Measurements from ENCODE around the gene CPNE4. TPM values are rescaled to one million over a fixed set of nuclear protein-coding genes. Genes with fewer than 3 reads are reported as not detected.

The CPNE4 gene
- total RNA-seq, 2 donors from 2014 or later: 0.16 TPM; not detected in 1

- intact Hi-C loops (cut with DNase I): no loop called here
Measured at GRCh38 chr3:131692356-131692755, 342.5 kb downstream of the CPNE4 start.

GRCh38 chr3:131690800-131691199, 344.0 kb downstream of the CPNE4 start:
- intact Hi-C loops (cut with DNase I): no loop called here
- no peak for DNase-seq
- Histone ChIP-seq H3K27me3 (no peaks in the 10 kb centered on the region), H3K9me3 (no peaks in the 10 kb centered on the region), H3K9ac (ENCODE audit: low read depth in 2 of 2, low read length in 2 of 2) (no peak overlapping the region), H3K27ac (no peak overlapping the region), H3K4me3 (no peak overlapping the region), H3K4me1 (no peaks in the 10 kb centered on the region), H3K36me3 (no peaks in the 10 kb centered on the region)
- TF ChIP-seq CTCF (IDR thresholded peaks at IDR 0.05): no peak

More at GRCh38 chr3:131692356-131692755, 342.5 kb downstream of the CPNE4 start:
- no peaks in the 10 kb centered on the region for H3K36me3 ChIP-seq
- no peak for DNase-seq
- no peak overlapping the region for H3K27ac ChIP-seq
- H3K27me3 ChIP-seq: no peaks in the 10 kb centered on the region
- no peak overlapping the region for H3K9ac ChIP-seq (ENCODE audit: low read depth in 2 of 2, low read length in 2 of 2)
- no peak overlapping the region for H3K4me3 ChIP-seq
- TF ChIP-seq CTCF (IDR thresholded peaks at IDR 0.05): no peak
- H3K4me1 ChIP-seq: no peaks in the 10 kb centered on the region
- H3K9me3 ChIP-seq: no peaks in the 10 kb centered on the region

- DNase-seq: no peak
- Histone ChIP-seq H3K9me3 (no peaks in the 10 kb centered on the region), H3K4me1 (no peaks in the 10 kb centered on the region), H3K4me3 (no peak overlapping the region), H3K27ac (no peak overlapping the region), H3K27me3 (no peaks in the 10 kb centered on the region), H3K9ac (ENCODE audit: low read depth in 2 of 2, low read length in 2 of 2) (no peak overlapping the region), H3K36me3 (no peaks in the 10 kb centered on the region)
- intact Hi-C loops (cut with DNase I): no loop called here
- no peak for TF ChIP-seq CTCF (IDR thresholded peaks at IDR 0.05)
Measured at GRCh38 chr3:131688370-131688769, 346.4 kb downstream of the CPNE4 start.

GRCh38 chr3:131669600-131669999, 365.2 kb downstream of the CPNE4 start:
- no peak for TF ChIP-seq CTCF (IDR thresholded peaks at IDR 0.05)
- Histone ChIP-seq H3K9me3 (no peaks in the 10 kb centered on the region), H3K4me3 (no peak overlapping the region), H3K4me1 (no peaks in the 10 kb centered on the region), H3K36me3 (no peaks in the 10 kb centered on the region), H3K27ac (no peak overlapping the region), H3K27me3 (no peaks in the 10 kb centered on the region), H3K9ac (ENCODE audit: low read depth in 2 of 2, low read length in 2 of 2) (no peak overlapping the region)
- DNase-seq: no peak
- intact Hi-C loops (cut with DNase I): no loop called here

GRCh38 chr3:131658771-131659170, 376.0 kb downstream of the CPNE4 start:
- H3K4me3 ChIP-seq: no peak overlapping the region
- H3K9me3 ChIP-seq: no peaks in the 10 kb centered on the region
- no peaks in the 10 kb centered on the region for H3K4me1 ChIP-seq
- no peak for TF ChIP-seq CTCF (IDR thresholded peaks at IDR 0.05)
- intact Hi-C loops (cut with DNase I): no loop called here
- H3K9ac ChIP-seq (ENCODE audit: low read depth in 2 of 2, low read length in 2 of 2): no peak overlapping the region
- H3K36me3 ChIP-seq: no peaks in the 10 kb centered on the region
- no peak overlapping the region for H3K27ac ChIP-seq
- DNase-seq: no peak
- H3K27me3 ChIP-seq: no peaks in the 10 kb centered on the region

GRCh38 chr3:131658115-131658514, 376.7 kb downstream of the CPNE4 start:
- DNase-seq: no peak
- Histone ChIP-seq H3K36me3 (no peaks in the 10 kb centered on the region), H3K4me3 (no peak overlapping the region), H3K27ac (no peak overlapping the region), H3K27me3 (no peaks in the 10 kb centered on the region), H3K9me3 (no peaks in the 10 kb centered on the region), H3K4me1 (no peaks in the 10 kb centered on the region), H3K9ac (ENCODE audit: low read depth in 2 of 2, low read length in 2 of 2) (no peak overlapping the region)
- TF ChIP-seq CTCF (IDR thresholded peaks at IDR 0.05): no peak
- intact Hi-C loops (cut with DNase I): no loop called here
